Endothelial cell of umbilical vein (primary cell): ENCODE results near the gene LRRC7. TPM values are rescaled to one million over a fixed set of nuclear protein-coding genes. Genes with fewer than 3 reads are reported as not detected.

Source experiments
- BruUV-seq: library from RNA; stranded (reverse); fragments of 400-500 nt; replicated peaks from 2 replicates; lab custom pipeline; 2021; lab: Mats Ljungman, UMichigan
- CTCF ChIA-PET: fragments of 300-600, 350-600 bp; sonication (Branson Sonifier 250); formaldehyde crosslinking; loops from one replicate; lab custom pipeline; 2021; ENCODE audit warnings: antibody characterized with exemption, inconsistent platforms; lab: Charles Lee
- POLR2A ChIA-PET: fragments of 300-600, 350-600 bp; sonication (Branson Sonifier 250); formaldehyde crosslinking; loops from one replicate; lab custom pipeline; 2021; ENCODE audit warnings: antibody characterized with exemption, inconsistent platforms; lab: Charles Lee
- DNase-seq: peaks from one replicate; pipeline ENCODE4 v3.0.0-alpha.2; 2011; ENCODE audit warnings: low read depth, low spot score
- FAIRE-seq: peaks from 2 replicates; lab custom pipeline; 2011; peaks lifted over from hg19 to GRCh38; lab: Jason Lieb, UNC
- H2AFZ ChIP-seq: 2 replicates; pipeline ENCODE4 v1.6.0; 2012; ENCODE audit warnings: low read depth, low read length, control low read depth, inconsistent platforms
- H3K27ac ChIP-seq: 2 replicates; pipeline ENCODE4 v1.5.1; 2011; ENCODE audit warnings: low read depth, mild to moderate bottlenecking, control low read depth, low read length, moderate library complexity; ENCODE audit not compliant: insufficient read depth
- H3K27me3 ChIP-seq, 2 experiments: 2 replicates each; pipeline versions ENCODE4 v1.6.0 to v1.6.1; 2011; ENCODE audit warnings: low read length in 2 of 2, mixed read lengths in 1 of 2; ENCODE audit not compliant: control insufficient read depth in 2 of 2, insufficient read depth in 2 of 2
- H3K36me3 ChIP-seq, 2 experiments: 2 replicates in 1 of 2; 3 replicates in 1 of 2; pipeline ENCODE4 v1.5.1; 2011; ENCODE audit warnings: low read length in 2 of 2, mild to moderate bottlenecking in 1 of 2, moderate library complexity in 1 of 2; ENCODE audit not compliant: control insufficient read depth in 2 of 2, insufficient read depth in 2 of 2; ENCODE audit errors: extremely low read depth in 1 of 2
- H3K4me1 ChIP-seq: 3 replicates; pipeline ENCODE4 v1.5.1; 2011; ENCODE audit warnings: mild to moderate bottlenecking, low read length; ENCODE audit not compliant: control insufficient read depth, insufficient read depth; ENCODE audit errors: extremely low read depth
- H3K4me2 ChIP-seq: 2 replicates; pipeline ENCODE4 v1.6.1; 2011; ENCODE audit warnings: low read length, control low read depth, mixed read lengths; ENCODE audit not compliant: insufficient read depth
- H3K4me3 ChIP-seq, 3 experiments: fragments of 200-600 bp in 1 of 3; sonication (generic), shearing (Covaris generic) in 1 of 3; replicated peaks in 1 of 3; 2 replicates each; pipeline ENCODE4 v1.5.1; 2011 to 2016; ENCODE audit warnings: control low read depth in 3 of 3, low read length in 3 of 3, mild to moderate bottlenecking in 2 of 3, inconsistent platforms in 1 of 3, low read depth in 1 of 3, moderate library complexity in 1 of 3; ENCODE audit not compliant: insufficient read depth in 1 of 3
- H3K79me2 ChIP-seq: 2 replicates; pipeline ENCODE4 v1.6.0; 2012; ENCODE audit warnings: low read length, inconsistent platforms; ENCODE audit not compliant: control insufficient read depth, insufficient read depth
- H3K9ac ChIP-seq: replicated peaks from 2 replicates; pipeline ENCODE3; 2011; ENCODE audit warnings: low read length, control low read depth; ENCODE audit not compliant: insufficient read depth; ENCODE audit errors: extremely low read depth
- H3K9me1 ChIP-seq: replicated peaks from 3 replicates; pipeline ENCODE4 v1.6.0; 2011; ENCODE audit warnings: mild to moderate bottlenecking, low read length; ENCODE audit not compliant: control insufficient read depth, insufficient read depth; ENCODE audit errors: extremely low read depth
- H3K9me3 ChIP-seq: replicated peaks from 2 replicates; pipeline ENCODE4 v1.5.1; 2012; ENCODE audit warnings: low read length, inconsistent platforms; ENCODE audit not compliant: control insufficient read depth, insufficient read depth
- H4K20me1 ChIP-seq: replicated peaks from 2 replicates; pipeline ENCODE3; 2011; ENCODE audit warnings: mild to moderate bottlenecking, low read length; ENCODE audit not compliant: control insufficient read depth, insufficient read depth; ENCODE audit errors: extremely low read depth
- CTCF ChIP-seq, 2 donors: IDR thresholded peaks; 1 replicate in 1 of 2; 2 replicates in 1 of 2; pipeline ENCODE4 v1.5.1; 2011; ENCODE audit warnings: low read length in 2 of 2, mild to moderate bottlenecking in 2 of 2, moderate library complexity in 2 of 2, control low read depth in 1 of 2, inconsistent platforms in 1 of 2, low read depth in 1 of 2; ENCODE audit not compliant: insufficient read depth in 1 of 2; ENCODE audit errors: extremely low read depth in 1 of 2
- EZH2 ChIP-seq: IDR thresholded peaks from 2 replicates; pipeline ENCODE4 v1.6.1; 2012; ENCODE audit warnings: borderline replicate concordance, low read depth, mild to moderate bottlenecking, moderate library complexity, low read length, inconsistent platforms; ENCODE audit not compliant: severe bottlenecking
- FOS ChIP-seq: IDR thresholded peaks from 2 replicates; pipeline ENCODE4 v1.6.1; 2011; ENCODE audit warnings: mild to moderate bottlenecking, low read length, moderate library complexity, borderline replicate concordance; ENCODE audit not compliant: insufficient read depth
- GATA2 ChIP-seq: IDR thresholded peaks from 2 replicates; pipeline ENCODE4 v1.7.0; 2011; ENCODE audit warnings: low read depth, mild to moderate bottlenecking, moderate library complexity, mixed read lengths, low read length; ENCODE audit not compliant: insufficient read length, insufficient read depth
- JUN ChIP-seq: IDR thresholded peaks from 2 replicates; pipeline ENCODE4 v1.6.1; 2011; ENCODE audit warnings: borderline replicate concordance, low read depth; ENCODE audit not compliant: insufficient read length, insufficient read depth
- MAX ChIP-seq: IDR thresholded peaks from 2 replicates; pipeline ENCODE4 v1.6.1; 2011; ENCODE audit not compliant: insufficient read depth, insufficient read length
- MYC ChIP-seq: IDR thresholded peaks from one replicate; pipeline ENCODE4 v1.6.1; 2011; ENCODE audit warnings: mild to moderate bottlenecking, low read depth, low read length
- POLR2A ChIP-seq: IDR thresholded peaks from 2 replicates; pipeline ENCODE4 v1.6.1; 2012; ENCODE audit warnings: low read depth, mild to moderate bottlenecking, control low read depth, low read length
- POLR2AphosphoS5 ChIP-seq: IDR thresholded peaks from 2 replicates; pipeline ENCODE4 v1.6.1; 2012; ENCODE audit warnings: low read depth, mild to moderate bottlenecking, control low read depth, low read length, moderate library complexity; ENCODE audit not compliant: insufficient read depth
- dilution Hi-C: fragments of 300-500 bp; cut with MboI; formaldehyde crosslinking; loops from one replicate; pipeline ENCODE4 v1.15.0; 2019; ENCODE audit warnings: low sequenced_read_pairs; ENCODE audit not compliant: extremely low pct_ligation_motif_present
- intact Hi-C: fragments of 100-400 bp; cut with micrococcal nuclease; formaldehyde crosslinking; loops from one replicate; pipeline ENCODE4 v1.10.0; 2022
- polyA plus RNA-seq, 4 experiments: library from polyadenylated mRNA; depleted of rRNA in 3 of 4; stranded (reverse) in 3 of 4; unstranded in 1 of 4; fragments of >200 nt; gene quantifications; 2 replicates each; pipeline versions ENCODE4 v1.2.1 to v1.2.3, GENCODE V29; 2011 to 2012; ENCODE audit warnings: missing spikeins in 1 of 4
- total RNA-seq: library from RNA; stranded (reverse); gene quantifications from 2 replicates; pipeline ENCODE4 v1.2.3, GENCODE V29; 2021

The LRRC7 gene
- total and polyA plus RNA-seq, 2 donors (not counting 3 experiments of a cell fraction or from before 2014, with no cell fraction given): 0.11 to 0.58 TPM

- no peak for DNase-seq
- H3K9ac ChIP-seq: no peak overlapping the region
- H2AFZ ChIP-seq: no peak overlapping the region
- dilution Hi-C loops: no loop called here
- H3K9me1 ChIP-seq: no peaks in the 10 kb centered on the region
- ChIA-PET CTCF (no interaction called here), POLR2A (no interaction called here)
- no peaks in the 10 kb centered on the region for H3K27me3 ChIP-seq
- H3K79me2 ChIP-seq: no peaks in the 10 kb centered on the region
- TF ChIP-seq MYC: no peak
- TF ChIP-seq POLR2A: no peak
- TF ChIP-seq CTCF (IDR thresholded peaks at IDR 0.05; ENCODE audit: extremely low read depth in 1 of 2, insufficient read depth in 1 of 2, low read depth in 1 of 2, low read length in 2 of 2): no peak
- TF ChIP-seq POLR2AphosphoS5: no peak
- no peak overlapping the region for H3K27ac ChIP-seq
- no peaks in the 10 kb centered on the region for H3K9me3 ChIP-seq
- H4K20me1 ChIP-seq: no peaks in the 10 kb centered on the region
- intact Hi-C loops: no loop called here
- no TSS peak for BruUV-seq
- no peak overlapping the region for H3K4me2 ChIP-seq
- no peaks in the 10 kb centered on the region for H3K4me1 ChIP-seq
- no peak for FAIRE-seq
- no peak overlapping the region for H3K4me3 ChIP-seq
- no peaks in the 10 kb centered on the region for H3K36me3 ChIP-seq
Observed at GRCh38 chr1:69535490-69535889, 32.2 kb upstream of the LRRC7 start.

- no peaks in the 10 kb centered on the region for H3K36me3 ChIP-seq
- TF ChIP-seq MAX: no peak
- TF ChIP-seq JUN: no peak
- TF ChIP-seq EZH2: no peak
- TF ChIP-seq POLR2AphosphoS5: no peak
- no peak for TF ChIP-seq GATA2
- TF ChIP-seq POLR2A: no peak
- TF ChIP-seq CTCF (IDR thresholded peaks at IDR 0.05; ENCODE audit: extremely low read depth in 1 of 2, insufficient read depth in 1 of 2, low read depth in 1 of 2, low read length in 2 of 2): no peak
- TF ChIP-seq MYC: no peak
- no peak for TF ChIP-seq FOS
- H2AFZ ChIP-seq: no peak overlapping the region
- no TSS peak for BruUV-seq
- FAIRE-seq (no peak), DNase-seq (no peak)
- H3K9me1 ChIP-seq: no peaks in the 10 kb centered on the region
- H4K20me1 ChIP-seq: no peaks in the 10 kb centered on the region
- H3K79me2 ChIP-seq: no peaks in the 10 kb centered on the region
- no peak overlapping the region for H3K9ac ChIP-seq
- no peaks in the 10 kb centered on the region for H3K4me1 ChIP-seq
- H3K4me3 ChIP-seq: no peak overlapping the region
- H3K27ac ChIP-seq: no peak overlapping the region
- ChIA-PET POLR2A (no interaction called here), CTCF (no interaction called here)
- H3K9me3 ChIP-seq: no peaks in the 10 kb centered on the region
- dilution Hi-C loops: no loop called here
- intact Hi-C loops: no loop called here
- no peaks in the 10 kb centered on the region for H3K27me3 ChIP-seq
- H3K4me2 ChIP-seq: no peak overlapping the region
Observed at GRCh38 chr1:69540052-69540451, 27.7 kb upstream of the LRRC7 start.
